HFFc6 (cell line): ENCODE results near the gene GNA14. TPM values are rescaled to one million over a fixed set of nuclear protein-coding genes. Genes with fewer than 3 reads are reported as not detected.

Experiments
- DNase-seq: peaks from one replicate; pipeline ENCODE4 v3.0.0-alpha.2; 2018
- H3K27ac Mint-ChIP-seq: 2 replicates; pipeline ENCODE4 v1.8.0; 2020; ENCODE audit warnings: mild to moderate bottlenecking, mixed read lengths
- H3K27me3 Mint-ChIP-seq: 2 replicates; pipeline ENCODE4 v1.8.0; 2021; ENCODE audit warnings: mild to moderate bottlenecking, moderate library complexity, mixed read lengths; ENCODE audit not compliant: insufficient read depth
- H3K36me3 Mint-ChIP-seq: 2 replicates; pipeline ENCODE4 v1.8.0; 2021; ENCODE audit warnings: low read depth, mixed read lengths
- H3K4me1 Mint-ChIP-seq: 2 replicates; pipeline ENCODE4 v1.8.0; 2020; ENCODE audit warnings: low read depth, mixed read lengths
- H3K4me3 Mint-ChIP-seq: 2 replicates; pipeline ENCODE4 v1.8.0; 2020; ENCODE audit warnings: mild to moderate bottlenecking, moderate library complexity, mixed read lengths
- H3K9me3 Mint-ChIP-seq: 2 replicates; pipeline ENCODE4 v1.8.0; 2020; ENCODE audit warnings: mild to moderate bottlenecking, mixed read lengths
- total RNA-seq, 6 experiments: library from RNA; stranded (reverse); fragmentation: NEBNext Ultra II Directional; extraction: Animal tissue kit (Norgen Biotek cat#: 25700); gene quantifications; 2 replicates in 1 of 6; 3 replicates in 5 of 6; pipeline ENCODE4 v1.2.3, GENCODE V29; 2021
- TF ChIP-seq, protein P1 (sequence below): fragments of 200-600 bp; sonication (generic); IDR thresholded peaks from 2 replicates; pipeline ENCODE4 v1.5.0; 2021; ENCODE audit warnings: antibody characterized with exemption, mild to moderate bottlenecking

GNA14 gene
- total RNA-seq, 6 experiments from 2014 or later, result not detected

DNA sequence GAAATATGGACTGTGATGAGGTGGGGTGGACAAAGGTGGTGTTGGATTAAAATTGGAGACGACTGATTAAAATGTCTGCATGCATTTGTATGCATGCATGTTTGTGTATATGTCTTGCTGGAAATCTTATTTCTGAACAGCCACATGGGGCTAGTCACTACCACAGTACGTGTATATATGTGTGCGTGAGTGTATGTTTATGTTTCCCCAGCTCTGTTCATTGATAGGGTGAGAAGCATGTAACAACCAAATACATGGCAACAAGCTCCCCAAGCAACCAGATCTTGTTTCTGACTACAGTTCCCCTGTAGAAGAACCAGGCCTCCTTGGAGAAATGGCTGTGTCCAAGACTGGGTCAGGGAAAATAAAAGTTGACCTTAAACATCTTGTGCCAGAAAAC is 139.7 kb downstream of the GNA14 start:
- Mint-ChIP-seq H3K27me3 (peaks cover 9% of the 10 kb centered on the region), H3K36me3 (no peaks in the 10 kb centered on the region), H3K4me3 (no peak overlapping the region), H3K4me1 (no peaks in the 10 kb centered on the region), H3K27ac (no peak overlapping the region), H3K9me3 (no peaks in the 10 kb centered on the region)
- no peak for DNase-seq
- TF ChIP-seq, protein P1, sequence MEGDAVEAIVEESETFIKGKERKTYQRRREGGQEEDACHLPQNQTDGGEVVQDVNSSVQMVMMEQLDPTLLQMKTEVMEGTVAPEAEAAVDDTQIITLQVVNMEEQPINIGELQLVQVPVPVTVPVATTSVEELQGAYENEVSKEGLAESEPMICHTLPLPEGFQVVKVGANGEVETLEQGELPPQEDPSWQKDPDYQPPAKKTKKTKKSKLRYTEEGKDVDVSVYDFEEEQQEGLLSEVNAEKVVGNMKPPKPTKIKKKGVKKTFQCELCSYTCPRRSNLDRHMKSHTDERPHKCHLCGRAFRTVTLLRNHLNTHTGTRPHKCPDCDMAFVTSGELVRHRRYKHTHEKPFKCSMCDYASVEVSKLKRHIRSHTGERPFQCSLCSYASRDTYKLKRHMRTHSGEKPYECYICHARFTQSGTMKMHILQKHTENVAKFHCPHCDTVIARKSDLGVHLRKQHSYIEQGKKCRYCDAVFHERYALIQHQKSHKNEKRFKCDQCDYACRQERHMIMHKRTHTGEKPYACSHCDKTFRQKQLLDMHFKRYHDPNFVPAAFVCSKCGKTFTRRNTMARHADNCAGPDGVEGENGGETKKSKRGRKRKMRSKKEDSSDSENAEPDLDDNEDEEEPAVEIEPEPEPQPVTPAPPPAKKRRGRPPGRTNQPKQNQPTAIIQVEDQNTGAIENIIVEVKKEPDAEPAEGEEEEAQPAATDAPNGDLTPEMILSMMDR, result no peak

DNA sequence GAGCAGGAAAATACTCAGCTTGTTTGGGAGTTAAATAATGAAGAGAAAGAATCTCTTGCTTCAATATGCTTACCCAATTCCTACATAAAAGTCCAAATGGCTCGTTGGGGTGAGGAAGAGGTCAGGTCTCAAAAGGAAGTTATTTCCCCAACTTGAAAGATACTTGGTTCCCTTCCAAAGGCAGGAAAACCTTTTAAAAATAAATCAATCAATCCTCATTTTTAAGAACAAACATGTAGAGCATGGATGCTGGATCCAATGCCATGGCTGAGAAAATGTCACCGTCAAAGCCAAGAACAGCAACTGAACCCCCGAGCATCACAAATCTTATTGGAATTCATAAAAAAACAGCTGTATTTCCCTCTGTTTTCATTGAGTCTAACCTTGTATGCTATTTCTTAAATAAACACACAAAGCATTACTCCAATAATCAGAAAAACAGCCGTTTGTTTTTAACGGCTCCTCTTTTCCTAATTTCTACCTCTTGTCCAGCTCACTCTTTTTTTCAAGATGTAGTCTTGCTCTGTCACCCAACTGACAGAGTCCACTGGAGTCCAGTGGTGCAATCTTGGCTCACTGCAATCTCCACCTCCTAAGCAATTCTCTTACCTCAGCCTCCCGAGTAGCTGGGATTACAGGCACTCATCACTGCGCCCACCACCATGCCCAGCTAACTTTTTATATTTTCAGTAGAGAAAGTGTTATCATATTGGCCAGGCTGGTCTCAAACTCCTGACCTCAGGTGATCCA is 140.7 kb downstream of the GNA14 start:
- peaks cover 9% of the 10 kb centered on the region for H3K27me3 Mint-ChIP-seq
- DNase-seq, result no peak
- TF ChIP-seq, protein P1, result no peak
- H3K4me3 Mint-ChIP-seq, result no peak overlapping the region
- H3K9me3 Mint-ChIP-seq, result no peaks in the 10 kb centered on the region
- H3K36me3 Mint-ChIP-seq, result no peaks in the 10 kb centered on the region
- no peak overlapping the region for H3K27ac Mint-ChIP-seq
- no peaks in the 10 kb centered on the region for H3K4me1 Mint-ChIP-seq

GRCh38 chr9:77505232-77505631 is 142.9 kb downstream of the GNA14 start:
- H3K36me3 Mint-ChIP-seq, result no peaks in the 10 kb centered on the region
- H3K4me3 Mint-ChIP-seq, result no peak overlapping the region
- no peaks in the 10 kb centered on the region for H3K4me1 Mint-ChIP-seq
- H3K27ac Mint-ChIP-seq, result no peak overlapping the region
- peaks cover 8% of the 10 kb centered on the region for H3K27me3 Mint-ChIP-seq
- no peaks in the 10 kb centered on the region for H3K9me3 Mint-ChIP-seq
- TF ChIP-seq, protein P1, result no peak
- no peak for DNase-seq

DNA sequence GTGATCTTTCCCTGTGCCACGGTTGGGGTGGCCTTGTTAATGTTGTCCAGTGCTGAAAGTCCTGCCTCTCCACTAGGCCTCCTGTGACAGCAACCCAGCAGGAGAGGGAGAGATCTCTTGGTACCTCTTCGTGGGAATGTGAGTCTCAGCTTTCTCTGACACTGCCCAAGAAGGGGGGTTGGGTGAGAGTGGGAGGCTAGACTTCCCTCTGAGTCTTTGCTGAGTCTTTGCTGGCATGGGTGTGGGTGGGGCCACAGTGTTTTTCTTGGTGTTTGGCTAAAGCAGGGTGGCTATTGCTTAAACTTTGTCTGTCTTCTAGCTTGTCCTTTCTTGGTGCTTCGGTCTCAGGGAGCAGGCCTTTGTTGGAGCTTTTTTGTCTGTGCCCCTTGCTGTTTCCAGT is 145.6 kb downstream of the GNA14 start:
- H3K27ac Mint-ChIP-seq, result no peak overlapping the region

GRCh38 chr9:77498891-77499290 is 149.2 kb downstream of the GNA14 start:
- no peak overlapping the region for H3K27ac Mint-ChIP-seq

More for the DNA sequence above, 145.6 kb downstream of the GNA14 start:
- Mint-ChIP-seq H3K27me3 (peaks cover 6% of the 10 kb centered on the region), H3K36me3 (no peaks in the 10 kb centered on the region), H3K4me3 (no peak overlapping the region), H3K4me1 (no peaks in the 10 kb centered on the region), H3K9me3 (no peaks in the 10 kb centered on the region)
- TF ChIP-seq, protein P1, result no peak
- no peak for DNase-seq

More at GRCh38 chr9:77498891-77499290, 149.2 kb downstream of the GNA14 start:
- TF ChIP-seq, protein P1, result no peak
- Mint-ChIP-seq H3K4me1 (peaks cover 22% of the 10 kb centered on the region), H3K9me3 (no peaks in the 10 kb centered on the region), H3K36me3 (no peaks in the 10 kb centered on the region), H3K4me3 (no peak overlapping the region), H3K27me3 (peaks cover 2% of the 10 kb centered on the region)
- no peak for DNase-seq
